Sigmoid colon (tissue), 4 donors: Measurements from ENCODE around the gene PIGQ.

Experiments
- CTCF ChIP-seq, 4 experiments: fragments of 450-650 bp in 3 of 4; fragments of 200-600 bp in 1 of 4; IDR thresholded peaks; one replicate each; pipeline ENCODE4 v1.5.1; 2016 to 2019; ENCODE audit warnings: antibody characterized with exemption in 4 of 4, mild to moderate bottlenecking in 3 of 4, moderate library complexity in 2 of 4
- POLR2A ChIP-seq, 2 donors: fragments of 450-650 bp; IDR thresholded peaks; one replicate each; pipeline ENCODE4 v1.6.1; 2016; ENCODE audit warnings: antibody characterized with exemption in 2 of 2, mild to moderate bottlenecking in 2 of 2, moderate library complexity in 2 of 2
- POLR2AphosphoS5 ChIP-seq, 4 donors: sonication (generic); formaldehyde crosslinking; IDR thresholded peaks; one replicate each; pipeline ENCODE4 v1.6.1; 2017; ENCODE audit warnings: antibody characterized with exemption in 4 of 4

- TF ChIP-seq POLR2A (IDR thresholded peaks at IDR 0.05) (no peak), POLR2AphosphoS5 (IDR thresholded peaks at IDR 0.05) (no peak), CTCF (IDR thresholded peaks at IDR 0.05) (no peak)
Observed at GRCh38 chr16:577796-578195, 8.0 kb downstream of the PIGQ start.
